CD4-positive, alpha-beta T cell treated with Interferon alpha-2 for 1 hour (primary cell): ENCODE results near the gene RBPMS2.

Experiments
- DNase-seq, 2 donors: peaks; one replicate each; pipeline ENCODE4 v3.0.0-alpha.2; 2020 to 2022

RBPMS2 gene

GRCh38 chr15:64716452-64716851 is 58.9 kb downstream of the RBPMS2 start:
- DNase-seq, result no peak

- DNase-seq, result no peak
Observed at GRCh38 chr15:64713592-64713991, 61.8 kb downstream of the RBPMS2 start.

- DNase-seq, result no peak
Observed at GRCh38 chr15:64712353-64712752, 63.0 kb downstream of the RBPMS2 start.

GRCh38 chr15:64710676-64711428 is 64.5 kb downstream of the RBPMS2 start:
- no peak for DNase-seq

GRCh38 chr15:64706011-64706911 is 69.1 kb downstream of the RBPMS2 start:
- DNase-seq, result no peak

- no peak for DNase-seq
Observed at GRCh38 chr15:64705006-64705405, 70.4 kb downstream of the RBPMS2 start.

- no peak for DNase-seq
Observed at GRCh38 chr15:64703632-64703959, 71.8 kb downstream of the RBPMS2 start.

GRCh38 chr15:64702816-64703631 is 72.4 kb downstream of the RBPMS2 start:
- DNase-seq, result peak; percentile 94 to 96

GRCh38 chr15:64701482-64702184 is 73.8 kb downstream of the RBPMS2 start:
- DNase-seq, result no peak

GRCh38 chr15:64701051-64701450 is 74.3 kb downstream of the RBPMS2 start:
- no peak for DNase-seq

- no peak for DNase-seq
Observed at GRCh38 chr15:64699751-64700388, 75.5 kb downstream of the RBPMS2 start.

- DNase-seq, result no peak
Observed at GRCh38 chr15:64698823-64699222, 76.6 kb downstream of the RBPMS2 start.

GRCh38 chr15:64697911-64698369 is 77.4 kb downstream of the RBPMS2 start:
- DNase-seq, result no peak

- no peak for DNase-seq
Observed at GRCh38 chr15:64696481-64696880, 78.9 kb downstream of the RBPMS2 start.

- peak in 1 of 2 donors; percentile 63 for DNase-seq
Observed at GRCh38 chr15:64695561-64695992, 79.8 kb downstream of the RBPMS2 start.

GRCh38 chr15:64694816-64695215 is 80.6 kb downstream of the RBPMS2 start:
- no peak for DNase-seq

- peak in 1 of 2 donors; percentile 36 for DNase-seq
Observed at GRCh38 chr15:64693134-64693533, 82.3 kb downstream of the RBPMS2 start.

- peak in 1 of 2 donors; percentile 41 for DNase-seq
Observed at GRCh38 chr15:64691896-64692565, 83.4 kb downstream of the RBPMS2 start.

GRCh38 chr15:64690578-64691296 is 84.7 kb downstream of the RBPMS2 start:
- DNase-seq, result no peak

GRCh38 chr15:64690008-64690407 is 85.4 kb downstream of the RBPMS2 start:
- DNase-seq, result no peak
